Left lung (tissue), 10 donors: ENCODE results near the gene TSPOAP1. TPM values are rescaled to one million over a fixed set of nuclear protein-coding genes. Genes with fewer than 3 reads are reported as not detected.
"Not testable (repeated sequence)": the region's sequence is repeated elsewhere in the genome, so short reads cannot be mapped to it uniquely, and the experiment has no call there.

Experiments used
- ATAC-seq: fragments of 200-7000 bp; cut with Tn5 transposase; one replicate; pipeline ENCODE4 v1.9.1; 2020; ENCODE audit warnings: moderate library complexity
- DNase-seq, 4 donors: peaks; one replicate each; pipeline ENCODE4 v3.0.0-alpha.2; 2013 to 2020
- H3K27ac ChIP-seq, 2 donors: fragments of 200-600 bp; sonication (generic) in 1 of 2; one replicate each; pipeline versions ENCODE4 v1.5.0 to v1.8.0; 2020 to 2021
- H3K27me3 ChIP-seq, 2 donors: fragments of 200-600 bp; sonication (generic) in 1 of 2; one replicate each; pipeline versions ENCODE4 v1.5.0 to v1.8.0; 2020 to 2021
- H3K36me3 ChIP-seq, 2 donors: fragments of 200-600 bp; sonication (generic) in 1 of 2; one replicate each; pipeline versions ENCODE4 v1.5.0 to v1.8.0; 2020 to 2021
- H3K4me1 ChIP-seq, 2 donors: fragments of 200-600 bp; one replicate each; pipeline ENCODE4 v1.8.0; 2021
- H3K4me3 ChIP-seq, 2 donors: fragments of 200-600 bp; sonication (generic) in 1 of 2; one replicate each; pipeline versions ENCODE4 v1.5.0 to v1.8.0; 2020 to 2021; ENCODE audit warnings: mild to moderate bottlenecking in 1 of 2
- H3K9me3 ChIP-seq, 2 donors: fragments of 200-600 bp; sonication (generic) in 1 of 2; one replicate each; pipeline versions ENCODE4 v1.5.0 to v1.8.0; 2020 to 2021
- CTCF ChIP-seq, 2 donors: fragments of 200-600 bp; sonication (generic) in 1 of 2; IDR thresholded peaks; one replicate each; pipeline versions ENCODE4 v1.5.0 to v1.8.0; 2021; ENCODE audit warnings: antibody characterized with exemption in 2 of 2
- intact Hi-C, 2 donors: fragments of 100-400 bp; cut with DNase I; formaldehyde crosslinking; loops; one replicate each; pipeline versions ENCODE4 v1.11.2 to v1.14.2; 2022
- polyA plus RNA-seq, 6 donors: library from polyadenylated mRNA; unstranded; fragments of 120-200 nt; gene quantifications; one replicate each; pipeline ENCODE4 v1.2.1, GENCODE V29; 2013; ENCODE audit not compliant: insufficient read length in 6 of 6
- total RNA-seq, 2 donors: library from RNA; stranded (reverse); fragmentation: NEBNext Ultra II Directional; extraction: Animal tissue kit (Norgen Biotek cat#: 25700); gene quantifications; one replicate each; pipeline ENCODE4 v1.2.1, GENCODE V29; 2021
- donor health status: DM: no; HTN: yes; CAD: no.
- donor health status: DM: no; HTN: no; CAD: no.

Gene TSPOAP1
- total and polyA plus RNA-seq, 8 donors = 7.9 to 65.0 (median 52.7) TPM

DNA sequence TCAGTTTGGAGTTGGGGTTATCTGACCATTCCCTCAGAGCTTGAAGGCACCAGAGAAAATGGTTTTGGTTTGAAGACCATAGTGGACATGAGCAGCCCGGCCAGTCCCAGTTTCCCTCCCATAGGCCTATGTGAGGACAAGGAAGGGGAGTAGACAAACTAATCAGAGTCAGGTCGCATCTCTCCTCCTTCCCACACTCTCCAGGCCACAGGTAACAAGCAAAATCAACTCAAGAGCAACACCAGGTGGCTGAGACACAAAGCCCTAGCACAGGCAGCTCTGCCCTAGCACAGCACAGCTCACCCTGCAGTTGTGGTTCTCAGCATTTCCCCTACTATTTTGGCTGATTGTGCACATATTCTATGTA is 16.2 kb upstream of the TSPOAP1 start:
- Histone ChIP-seq H3K9me3 (no peaks in the 10 kb centered on the region), H3K4me3 (peak overlapping the region in 1 of 2 donors; percentile 14), H3K4me1 (peaks cover 0 to 58% of the 10 kb centered on the region in 2 donors), H3K27me3 (no peaks in the 10 kb centered on the region), H3K36me3 (peaks cover 3 to 60% of the 10 kb centered on the region in 2 donors), H3K27ac (peak overlapping the region in 1 of 2 donors; percentile 77)
- ATAC-seq (peak; percentile 49), DNase-seq (no peak)
- TF ChIP-seq CTCF (IDR thresholded peaks at IDR 0.05) = no peak
- intact Hi-C loops = no loop called here

- H3K27ac ChIP-seq = peak overlapping the region in 1 of 2 donors; percentile 77
- peak overlapping the region in 1 of 2 donors; percentile 14 for H3K4me3 ChIP-seq
- peaks cover 0 to 55% of the 10 kb centered on the region in 2 donors for H3K4me1 ChIP-seq
- H3K36me3 ChIP-seq = peaks cover 3 to 55% of the 10 kb centered on the region in 2 donors
- peak in 1 of 4 donors; percentile 70 for DNase-seq
- H3K9me3 ChIP-seq = no peaks in the 10 kb centered on the region
- TF ChIP-seq CTCF (IDR thresholded peaks at IDR 0.05) = no peak
- intact Hi-C loops = no loop called here
- H3K27me3 ChIP-seq = no peaks in the 10 kb centered on the region
- peak; percentile 77 for ATAC-seq
Observed at GRCh38 chr17:58344047-58344790, 15.6 kb upstream of the TSPOAP1 start.

- no peak for TF ChIP-seq CTCF (IDR thresholded peaks at IDR 0.05)
- intact Hi-C loops = no loop called here
- peaks cover 0 to 3% of the 10 kb centered on the region in 2 donors for H3K27me3 ChIP-seq
- DNase-seq = no peak
- H3K4me3 ChIP-seq = no peak overlapping the region
- ATAC-seq = no peak
- peaks cover 3 to 44% of the 10 kb centered on the region in 2 donors for H3K36me3 ChIP-seq
- H3K9me3 ChIP-seq = no peaks in the 10 kb centered on the region
- H3K27ac ChIP-seq = peak overlapping the region in 1 of 2 donors; percentile 77
- peaks cover 0 to 66% of the 10 kb centered on the region in 2 donors for H3K4me1 ChIP-seq
Observed at GRCh38 chr17:58343131-58343530, 14.5 kb upstream of the TSPOAP1 start.

- no peaks in the 10 kb centered on the region for H3K9me3 ChIP-seq
- TF ChIP-seq CTCF (IDR thresholded peaks at IDR 0.05) = no peak
- H3K4me3 ChIP-seq = no peak overlapping the region
- H3K4me1 ChIP-seq = peaks cover 8 to 75% of the 10 kb centered on the region in 2 donors
- no peak for ATAC-seq
- H3K27ac ChIP-seq = peak overlapping the region in 1 of 2 donors; percentile 1
- no peak for DNase-seq
- peaks cover 3 to 32% of the 10 kb centered on the region in 2 donors for H3K36me3 ChIP-seq
- H3K27me3 ChIP-seq = peaks cover 0 to 13% of the 10 kb centered on the region in 2 donors
- intact Hi-C loops = no loop called here
Observed at GRCh38 chr17:58341861-58342475, 13.4 kb upstream of the TSPOAP1 start.

- H3K4me3 ChIP-seq, H3K9me3 ChIP-seq, ATAC-seq, DNase-seq, intact Hi-C loops: not testable (repeated sequence)
- H3K27ac ChIP-seq = peak overlapping the region in 1 of 2 donors; percentile 1
- H3K27me3 ChIP-seq = peaks cover 0 to 13% of the 10 kb centered on the region in 2 donors
- peaks cover 2 to 26% of the 10 kb centered on the region in 2 donors for H3K36me3 ChIP-seq
- peaks cover 13 to 81% of the 10 kb centered on the region in 2 donors for H3K4me1 ChIP-seq
Observed at GRCh38 chr17:58341136-58341860, 12.7 kb upstream of the TSPOAP1 start.
